Myometrial cell (primary cell): Measurements from ENCODE around the gene OXSR1. TPM values are rescaled to one million over a fixed set of nuclear protein-coding genes. Genes with fewer than 3 reads are reported as not detected.

Experiments used
- total RNA-seq: library from RNA; depleted of rRNA; stranded (reverse); fragments of >200 nt; gene quantifications from 2 replicates; pipeline ENCODE4 v1.2.3, GENCODE V29; 2015

Gene OXSR1
- 29.7 and 30.5 TPM in 2 replicates for total RNA-seq

GRCh38 chr3:38164952-38165721 is at the start of gene OXSR1:
Gene OXSR1, plus strand, starts transcription at chr3:38165537. Its CDS starts 340 bp downstream, at chr3:38165877.

DNA sequence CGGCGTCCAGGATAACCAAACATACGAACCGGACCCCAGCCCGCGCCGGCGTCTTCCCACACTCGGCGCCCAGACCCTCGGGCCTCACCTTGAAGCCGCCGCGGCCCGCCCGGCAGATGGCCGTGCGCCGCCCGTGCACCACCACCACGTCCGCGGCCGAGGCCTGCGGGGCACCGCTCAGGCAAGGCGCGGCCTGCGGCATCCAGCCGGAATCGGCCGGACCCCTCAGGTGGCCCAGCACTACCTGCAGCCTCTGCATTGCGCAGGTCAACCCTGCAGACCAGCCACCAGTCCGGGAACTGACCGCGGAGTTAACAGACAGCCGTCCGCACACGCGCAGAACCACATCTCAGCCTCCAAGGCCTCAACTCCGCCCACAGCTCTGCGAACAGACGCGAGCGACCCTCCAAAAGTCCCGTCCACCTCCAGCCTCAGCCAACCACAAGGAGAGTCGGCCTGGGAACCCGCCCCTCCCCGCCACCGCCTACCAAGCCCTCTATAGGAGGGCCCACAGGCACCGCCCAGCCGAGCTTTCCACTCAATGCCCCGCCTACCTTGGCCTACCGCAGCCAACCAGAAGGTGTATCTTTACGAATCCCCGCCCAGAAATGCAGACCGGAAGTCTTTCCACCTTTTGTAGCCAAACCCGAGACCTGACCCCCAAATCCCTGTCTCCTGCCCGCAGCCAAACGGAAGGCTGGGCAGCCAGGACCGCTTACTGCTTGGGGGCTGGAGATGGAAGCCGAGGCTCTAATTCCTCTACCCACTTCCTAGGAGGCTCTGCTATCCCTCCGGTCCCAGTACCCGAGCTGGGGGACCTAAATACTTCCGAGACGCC is 28.3 kb upstream of the OXSR1 start, which contains the start of gene ACAA1:
TSS of gene ACAA1 (minus strand) at position 351 of the 838 bp plus-strand sequence. CDS start at position 259, 92 bp downstream.

GRCh38 chr3:38138349-38139190 is 26.8 kb upstream of the OXSR1 start, which contains the start of gene MYD88:
Gene MYD88, plus strand, starts transcription at chr3:38138661. Its CDS starts 40 bp downstream, at chr3:38138701.

GRCh38 chr3:38265604-38266307 is 100.4 kb downstream of the OXSR1 start, which contains the start of gene SLC22A13:
Gene SLC22A13, plus strand, starts transcription at chr3:38265812. Its CDS starts 49 bp downstream, at chr3:38265861.

GRCh38 chr3:38281895-38282686 is 116.8 kb downstream of the OXSR1 start, which contains the start of gene SLC22A14:
Gene SLC22A14, plus strand, starts transcription at chr3:38282294. Its CDS starts 23,733 bp downstream, at chr3:38306027.

Other genes starting within 250 kb of the OXSR1 start
- gene VILL, start 174.8 kb upstream of the OXSR1 start, total RNA-seq: 2.5 and 2.6 TPM in 2 replicates
- gene PLCD1, start 135.9 kb upstream of the OXSR1 start, total RNA-seq: 21.6 and 22.9 TPM in 2 replicates
- gene DLEC1, start 126.3 kb upstream of the OXSR1 start, total RNA-seq: 0.18 TPM in 1 of 2 replicates, not detected in the other
- 35.8 and 51.6 TPM in 2 replicates for gene ACAA1, start 28.4 kb upstream of the OXSR1 start, total RNA-seq
- gene MYD88, start 26.9 kb upstream of the OXSR1 start, total RNA-seq: 25.9 and 27.8 TPM in 2 replicates
- gene SLC22A13, start 100.3 kb downstream of the OXSR1 start, total RNA-seq: not detected in 2 replicates
- not detected in 2 replicates for gene SLC22A14, start 116.8 kb downstream of the OXSR1 start, total RNA-seq
- 2.0 and 3.2 TPM in 2 replicates for gene XYLB, start 181.2 kb downstream of the OXSR1 start, total RNA-seq